Spleen (tissue), 11 donors: ENCODE results near the gene SLC6A18. TPM values are rescaled to one million over a fixed set of nuclear protein-coding genes. Genes with fewer than 3 reads are reported as not detected.
"Not testable (repeated sequence)": the region's sequence is repeated elsewhere in the genome, so short reads cannot be mapped to it uniquely, and the experiment has no call there.

Experiments
- DNase-seq: peaks from one replicate; pipeline ENCODE4 v3.0.0-alpha.2; 2020
- H3K27ac ChIP-seq, 8 donors: fragments of 200-600 bp; sonication (generic) in 7 of 8; 1 replicate in 4 of 8; 2 replicates in 4 of 8; pipeline versions ENCODE4 v1.5.0 to v1.8.0; 2016 to 2021; ENCODE audit warnings: inconsistent platforms in 4 of 8, mild to moderate bottlenecking in 4 of 8, moderate library complexity in 1 of 8
- H3K27me3 ChIP-seq, 7 donors: fragments of 200-600 bp; sonication (generic) in 6 of 7; replicated peaks in 1 of 7; 1 replicate in 4 of 7; 2 replicates in 3 of 7; pipeline versions ENCODE4 v1.5.0 to v1.8.0; 2016 to 2021; ENCODE audit warnings: inconsistent platforms in 3 of 7, mild to moderate bottlenecking in 1 of 7
- H3K36me3 ChIP-seq, 6 donors: fragments of 200-600 bp; sonication (generic) in 5 of 6; 1 replicate in 4 of 6; 2 replicates in 2 of 6; pipeline versions ENCODE4 v1.5.0 to v1.8.0; 2016 to 2021; ENCODE audit warnings: inconsistent platforms in 2 of 6
- H3K4me1 ChIP-seq, 6 donors: fragments of 200-600 bp; sonication (generic) in 5 of 6; 1 replicate in 3 of 6; 2 replicates in 3 of 6; pipeline versions ENCODE4 v1.5.0 to v1.8.0; 2016 to 2021; ENCODE audit warnings: inconsistent platforms in 3 of 6
- H3K4me3 ChIP-seq, 8 donors: fragments of 200-600 bp; sonication (generic) in 7 of 8; 1 replicate in 4 of 8; 2 replicates in 4 of 8; pipeline versions ENCODE4 v1.5.0 to v1.8.0; 2016 to 2021; ENCODE audit warnings: inconsistent platforms in 4 of 8, mild to moderate bottlenecking in 4 of 8, moderate library complexity in 2 of 8
- H3K9me3 ChIP-seq, 8 donors: fragments of 200-600 bp; sonication (generic) in 7 of 8; 1 replicate in 4 of 8; 2 replicates in 4 of 8; pipeline versions ENCODE4 v1.5.0 to v1.8.0; 2016 to 2021; ENCODE audit warnings: inconsistent platforms in 4 of 8
- POLR2A ChIP-seq, 3 donors: fragments of 450-650 bp; IDR thresholded peaks; one replicate each; pipeline ENCODE4 v1.5.1; 2017; ENCODE audit warnings: antibody characterized with exemption in 3 of 3, mild to moderate bottlenecking in 1 of 3
- POLR2AphosphoS5 ChIP-seq, 3 donors: sonication (generic); formaldehyde crosslinking; IDR thresholded peaks; one replicate each; pipeline ENCODE4 v1.5.1; 2017; ENCODE audit warnings: antibody characterized with exemption in 3 of 3
- WGBS, 5 donors: extraction: QIAGEN DNeasy Blood & Tissue Kit in 3 of 5; methylation state at CpG; one replicate each; pipeline versions ENCODE4 v1.1.5 to v1.1.7; 2013 to 2018; 5-methylcytosine and 5-hydroxymethylcytosine counted together
- intact Hi-C: fragments of 100-400 bp; cut with DNase I; formaldehyde crosslinking; loops from one replicate; pipeline ENCODE4 v1.15.0; 2023; ENCODE audit warnings: low total_unique reads
- polyA plus RNA-seq, 3 donors: library from polyadenylated mRNA; stranded (reverse); fragments of 200-250 nt; gene quantifications; one replicate each; pipeline ENCODE4 v1.2.1, GENCODE V29; 2013
- total RNA-seq, 7 donors: library from RNA; depleted of rRNA in 3 of 7; stranded (reverse); fragments of >200 nt in 3 of 7; fragmentation: NEBNext Ultra II Directional in 4 of 7; extraction: Animal tissue kit (Norgen Biotek cat#: 25700) in 4 of 7; gene quantifications; one replicate each; pipeline versions ENCODE4 v1.1.0 to v1.2.1, GENCODE V29; 2016 to 2021
- TF ChIP-seq, protein P1 (sequence below), 11 experiments: fragments of 200-600 bp in 7 of 11; fragments of 450-650 bp in 4 of 11; sonication (generic) in 4 of 11; IDR thresholded peaks in 8 of 11; conservative IDR thresholded peaks in 3 of 11; 1 replicate in 7 of 11; 2 replicates in 4 of 11; pipeline versions ENCODE4 v1.4.0 to v1.8.0; 2016 to 2021; ENCODE audit warnings: antibody characterized with exemption in 11 of 11, inconsistent platforms in 4 of 11, mild to moderate bottlenecking in 1 of 11
- donor health status: healthy with polysubstance abuse.
- donor health status: DM: no; HTN: no; CAD: no; lungs with moderate emphysema.
- donor health status: DM: no; HTN: no; CAD: no.
- donor health status: Bipolar disorder and iron deficiency.
- donor health status: healthy.
- donor health status: DM: no; HTN: no; CAD: no.
- donor health status: DM: yes; HTN: yes; CAD: no.

Gene SLC6A18
- total and polyA plus RNA-seq, 10 donors: not detected

DNA sequence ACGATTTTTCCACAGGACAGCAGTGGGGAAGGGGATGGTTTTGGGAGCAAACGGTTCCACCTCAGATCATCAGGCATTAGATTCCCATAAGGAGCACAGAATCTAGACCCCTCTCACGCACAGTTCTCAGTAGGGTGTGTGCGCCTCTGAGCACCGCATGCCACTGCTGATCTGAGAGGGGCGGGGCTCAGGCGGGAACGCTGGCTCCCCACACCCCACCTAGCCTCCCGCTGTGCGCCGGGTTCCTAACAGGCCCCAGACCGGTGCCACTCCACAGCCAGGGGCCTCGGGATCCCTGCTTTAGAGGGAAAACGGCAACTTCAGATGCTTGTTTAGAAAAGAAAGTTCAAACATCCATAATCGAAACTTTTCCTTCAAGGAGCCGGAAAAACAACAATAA lies 49.3 kb downstream of the SLC6A18 start:
- TF ChIP-seq, protein P1, sequence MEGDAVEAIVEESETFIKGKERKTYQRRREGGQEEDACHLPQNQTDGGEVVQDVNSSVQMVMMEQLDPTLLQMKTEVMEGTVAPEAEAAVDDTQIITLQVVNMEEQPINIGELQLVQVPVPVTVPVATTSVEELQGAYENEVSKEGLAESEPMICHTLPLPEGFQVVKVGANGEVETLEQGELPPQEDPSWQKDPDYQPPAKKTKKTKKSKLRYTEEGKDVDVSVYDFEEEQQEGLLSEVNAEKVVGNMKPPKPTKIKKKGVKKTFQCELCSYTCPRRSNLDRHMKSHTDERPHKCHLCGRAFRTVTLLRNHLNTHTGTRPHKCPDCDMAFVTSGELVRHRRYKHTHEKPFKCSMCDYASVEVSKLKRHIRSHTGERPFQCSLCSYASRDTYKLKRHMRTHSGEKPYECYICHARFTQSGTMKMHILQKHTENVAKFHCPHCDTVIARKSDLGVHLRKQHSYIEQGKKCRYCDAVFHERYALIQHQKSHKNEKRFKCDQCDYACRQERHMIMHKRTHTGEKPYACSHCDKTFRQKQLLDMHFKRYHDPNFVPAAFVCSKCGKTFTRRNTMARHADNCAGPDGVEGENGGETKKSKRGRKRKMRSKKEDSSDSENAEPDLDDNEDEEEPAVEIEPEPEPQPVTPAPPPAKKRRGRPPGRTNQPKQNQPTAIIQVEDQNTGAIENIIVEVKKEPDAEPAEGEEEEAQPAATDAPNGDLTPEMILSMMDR (IDR thresholded peaks at IDR 0.05 in 8 of 11, conservative IDR thresholded peaks at IDR 0.05 in 3 of 11): no peak
- TF ChIP-seq POLR2A (IDR thresholded peaks at IDR 0.05) (no peak), POLR2AphosphoS5 (IDR thresholded peaks at IDR 0.05) (no peak)
- Histone ChIP-seq H3K4me1 (no peaks in the 10 kb centered on the region), H3K36me3 (no peaks in the 10 kb centered on the region), H3K4me3 (no peak overlapping the region), H3K9me3 (peaks cover 0 to 10% (median 5%) of the 10 kb centered on the region in 8 donors), H3K27me3 (peaks cover 0 to 6% (median 0%) of the 10 kb centered on the region in 7 donors), H3K27ac (no peak overlapping the region)
- intact Hi-C loops: no loop called here
- DNase-seq: no peak
- WGBS, 5 donors: 87 to 90% (median 89%) methylated on average over 16 of the region's 16 CpGs

DNA sequence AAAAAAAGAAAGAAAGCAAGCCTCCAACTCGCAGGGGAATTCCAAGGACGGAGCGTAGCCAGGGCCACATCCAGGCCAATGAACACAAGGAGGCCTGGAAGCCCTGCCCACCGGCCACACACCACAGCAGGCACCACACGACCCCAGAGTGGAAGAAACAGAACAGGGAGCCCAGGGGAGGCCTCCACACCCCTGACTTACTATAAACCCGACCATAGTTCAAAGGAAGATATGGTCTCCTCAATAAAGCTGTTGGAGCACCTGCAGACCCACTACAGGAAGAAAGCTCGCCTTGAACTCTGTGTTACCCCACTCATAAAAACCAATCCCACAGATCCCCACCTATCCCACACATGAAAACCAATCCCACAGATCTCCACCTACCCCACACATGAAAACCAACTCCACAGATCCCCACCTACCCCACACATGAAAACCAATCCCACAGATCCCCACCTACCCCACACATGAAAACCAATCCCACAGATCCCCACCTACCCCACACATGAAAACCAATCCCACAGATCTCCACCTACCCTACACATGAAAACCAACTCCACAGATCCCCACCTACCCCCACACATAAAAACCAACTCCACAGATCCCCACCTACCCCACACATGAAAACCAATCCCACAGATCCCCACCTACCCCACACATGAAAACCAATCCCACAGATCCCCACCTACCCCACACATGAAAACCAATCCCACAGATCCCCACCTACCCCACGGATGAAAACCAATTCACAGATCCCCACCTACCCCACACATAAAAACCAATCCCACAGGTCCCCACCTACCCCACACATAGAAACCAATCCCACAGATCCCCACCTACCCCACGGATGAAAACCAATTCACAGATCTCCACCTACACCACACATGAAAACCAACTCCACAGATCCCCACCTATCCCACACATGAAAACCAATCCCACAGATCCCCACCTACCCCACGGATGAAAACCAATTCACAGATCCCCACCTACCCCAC lies 50.5 kb downstream of the SLC6A18 start:
- H3K27me3 ChIP-seq, H3K4me1 ChIP-seq, intact Hi-C loops, H3K27ac ChIP-seq, H3K4me3 ChIP-seq, DNase-seq, H3K36me3 ChIP-seq: not testable (repeated sequence)
- H3K9me3 ChIP-seq: peaks cover 0 to 10% (median 5%) of the 10 kb centered on the region in 8 donors
- WGBS, 5 donors: 76 to 82% (median 78%) methylated on average over 10 of the region's 10 CpGs

DNA sequence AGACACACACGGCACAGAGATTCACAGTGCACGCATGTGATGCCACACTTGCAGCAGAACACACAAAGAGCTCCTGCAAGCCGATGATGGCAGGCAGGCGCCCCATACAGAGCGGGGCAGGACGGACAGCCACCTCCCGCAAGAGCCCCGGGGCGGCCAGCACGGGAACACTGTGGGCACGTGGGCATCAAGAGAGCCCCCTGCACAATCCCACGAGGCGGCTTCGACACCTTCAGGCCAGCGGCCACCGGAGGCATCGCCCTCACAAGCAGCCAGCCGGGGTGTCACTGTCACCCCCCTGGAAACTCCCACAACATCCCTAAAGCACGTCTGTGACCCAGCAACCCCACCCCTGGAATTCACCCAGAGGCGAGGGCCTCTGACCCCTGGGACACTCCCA lies 51.7 kb downstream of the SLC6A18 start:
- H3K9me3 ChIP-seq: peaks cover 0 to 10% (median 5%) of the 10 kb centered on the region in 8 donors
- no peak for DNase-seq
- H3K4me3 ChIP-seq: no peak overlapping the region
- WGBS, 5 donors: 79 to 92% (median 87%) methylated on average over 6 to 20 of the region's 20 CpGs
- H3K27ac ChIP-seq: no peak overlapping the region
- intact Hi-C loops: no loop called here
- H3K4me1 ChIP-seq: no peaks in the 10 kb centered on the region
- peaks cover 0 to 6% (median 0%) of the 10 kb centered on the region in 7 donors for H3K27me3 ChIP-seq
- no peaks in the 10 kb centered on the region for H3K36me3 ChIP-seq
- TF ChIP-seq POLR2AphosphoS5 (IDR thresholded peaks at IDR 0.05) (no peak), POLR2A (IDR thresholded peaks at IDR 0.05) (no peak)
- TF ChIP-seq, protein P1 (IDR thresholded peaks at IDR 0.05 in 8 of 11, conservative IDR thresholded peaks at IDR 0.05 in 3 of 11): no peak

DNA sequence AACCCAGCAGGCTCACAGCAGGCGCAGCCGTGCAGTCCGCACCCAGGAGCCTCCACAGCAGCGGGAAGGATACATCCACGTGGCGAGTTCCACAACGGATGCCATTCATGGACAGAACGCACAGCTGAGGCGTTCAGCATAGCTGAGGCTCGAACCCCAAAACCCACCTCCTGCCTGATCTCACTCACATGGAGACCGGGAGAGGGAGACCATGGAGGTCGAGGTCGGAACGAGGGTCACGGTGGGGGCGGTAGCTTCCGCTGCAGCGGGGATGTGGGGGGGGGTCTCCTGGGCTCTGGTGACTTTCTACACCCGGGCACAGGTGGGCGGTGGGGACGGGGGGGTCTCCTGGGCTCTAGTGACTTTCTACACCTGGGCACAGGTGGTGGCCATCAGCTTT lies 52.1 kb downstream of the SLC6A18 start:
- TF ChIP-seq, protein P1 (IDR thresholded peaks at IDR 0.05 in 8 of 11, conservative IDR thresholded peaks at IDR 0.05 in 3 of 11): no peak
- TF ChIP-seq POLR2A (IDR thresholded peaks at IDR 0.05) (no peak), POLR2AphosphoS5 (IDR thresholded peaks at IDR 0.05) (no peak)
- no peaks in the 10 kb centered on the region for H3K36me3 ChIP-seq
- peaks cover 0 to 10% (median 5%) of the 10 kb centered on the region in 8 donors for H3K9me3 ChIP-seq
- 86 to 92% (median 90%) methylated on average over 18 to 21 of the region's 21 CpGs for WGBS, 5 donors
- no peak overlapping the region for H3K27ac ChIP-seq
- intact Hi-C loops: no loop called here
- DNase-seq: no peak
- H3K27me3 ChIP-seq: peaks cover 0 to 6% (median 0%) of the 10 kb centered on the region in 7 donors
- no peak overlapping the region for H3K4me3 ChIP-seq
- H3K4me1 ChIP-seq: no peaks in the 10 kb centered on the region
